ENCODE measurements around the gene RASA3.

RASA3 gene

GRCh38 chr13:113973218-113974164 is 158.9 kb downstream of the RASA3 start, which contains the start of gene C13orf46:
TSS of gene C13orf46 (minus strand) at chr13:113974076. CDS start at chr13:113973997, 79 bp downstream.
- DNase-seq (ENCODE audit: low read depth in 1 of 2, low spot score in 1 of 2) = no peak

- DNase-seq (ENCODE audit: low read depth in 1 of 2, low spot score in 1 of 2) = no peak
Measured at GRCh38 chr13:113972451-113973217, 159.8 kb downstream of the RASA3 start.

DNA sequence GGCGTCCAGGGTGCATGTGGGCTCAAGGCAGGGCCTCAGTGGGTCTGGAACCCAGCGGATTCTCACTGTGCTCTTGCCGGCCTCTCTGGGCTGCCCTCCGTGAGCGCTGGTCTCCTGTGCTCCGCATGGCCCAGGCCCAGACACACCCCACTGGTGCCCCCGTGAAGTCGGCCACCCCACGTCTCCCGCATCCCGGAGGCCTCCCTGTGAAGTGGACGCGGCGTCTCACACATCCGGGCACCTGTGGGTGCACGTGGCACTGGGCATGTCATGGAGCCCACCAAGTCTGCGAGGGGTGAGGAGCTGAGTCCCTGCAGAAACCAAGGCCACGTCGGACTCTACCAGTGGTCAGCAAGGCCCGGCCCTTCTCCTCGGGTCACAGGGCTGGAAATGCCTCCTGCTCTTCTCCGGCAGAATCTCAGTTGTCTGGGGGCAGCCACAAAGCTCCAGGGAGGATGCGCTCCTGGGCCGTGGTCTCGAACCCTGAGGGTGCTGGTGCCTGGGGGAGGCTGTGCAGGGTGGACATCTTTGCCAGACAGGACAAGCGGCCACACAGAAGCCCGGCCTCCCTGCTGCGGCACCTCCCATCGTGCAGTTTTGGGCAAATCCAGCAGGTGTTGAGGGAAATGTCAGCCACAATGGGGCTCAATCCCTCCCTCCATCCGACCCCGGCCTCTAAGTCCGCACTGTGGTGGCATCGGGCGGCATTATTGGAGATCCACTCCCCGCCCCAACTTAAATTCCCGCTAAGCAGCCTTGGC is 160.8 kb downstream of the RASA3 start:
- no peak for DNase-seq (ENCODE audit: low read depth in 1 of 2, low spot score in 1 of 2)

- no peak for DNase-seq (ENCODE audit: low read depth in 1 of 2, low spot score in 1 of 2)
Measured at GRCh38 chr13:113970810-113971470, 161.5 kb downstream of the RASA3 start.

- DNase-seq (ENCODE audit: low read depth in 1 of 2, low spot score in 1 of 2) = no peak
Measured at GRCh38 chr13:113969973-113970611, 162.3 kb downstream of the RASA3 start.

DNA sequence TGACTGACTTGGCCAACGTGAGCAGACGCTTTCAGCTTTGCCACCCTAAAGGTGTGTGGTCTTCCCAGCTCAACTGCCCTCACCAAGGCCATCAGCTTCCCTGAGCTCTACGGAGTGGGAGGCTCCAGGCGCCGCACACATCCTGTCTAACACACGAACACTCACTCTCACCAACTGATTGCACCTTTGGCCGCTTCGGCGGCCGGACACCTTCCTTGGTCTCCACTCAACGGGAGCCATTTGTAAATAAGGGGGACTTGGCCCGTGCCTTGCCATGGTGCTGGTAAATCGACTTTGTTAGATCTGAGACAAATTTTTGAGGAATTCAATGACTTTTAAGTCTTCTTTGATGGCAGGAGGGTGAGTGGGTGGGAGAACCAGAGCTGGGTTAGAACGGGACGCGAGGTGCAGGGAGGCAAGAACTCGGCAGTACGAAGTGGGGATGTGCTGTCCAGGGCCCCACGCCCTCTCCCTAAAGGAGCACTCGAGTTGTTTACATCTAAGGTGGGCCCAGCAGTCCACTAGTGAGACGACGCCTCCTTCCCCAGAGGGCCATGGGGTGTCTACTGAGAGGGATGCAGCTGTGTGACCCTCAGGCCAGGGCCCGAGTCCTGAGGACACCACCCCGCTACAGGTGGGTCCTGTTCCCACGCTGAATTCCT is 163.0 kb downstream of the RASA3 start:
- DNase-seq (ENCODE audit: low read depth in 1 of 2, low spot score in 1 of 2) = no peak

GRCh38 chr13:113968463-113969310 is 163.7 kb downstream of the RASA3 start:
- no peak for DNase-seq (ENCODE audit: low read depth in 1 of 2, low spot score in 1 of 2)

DNA sequence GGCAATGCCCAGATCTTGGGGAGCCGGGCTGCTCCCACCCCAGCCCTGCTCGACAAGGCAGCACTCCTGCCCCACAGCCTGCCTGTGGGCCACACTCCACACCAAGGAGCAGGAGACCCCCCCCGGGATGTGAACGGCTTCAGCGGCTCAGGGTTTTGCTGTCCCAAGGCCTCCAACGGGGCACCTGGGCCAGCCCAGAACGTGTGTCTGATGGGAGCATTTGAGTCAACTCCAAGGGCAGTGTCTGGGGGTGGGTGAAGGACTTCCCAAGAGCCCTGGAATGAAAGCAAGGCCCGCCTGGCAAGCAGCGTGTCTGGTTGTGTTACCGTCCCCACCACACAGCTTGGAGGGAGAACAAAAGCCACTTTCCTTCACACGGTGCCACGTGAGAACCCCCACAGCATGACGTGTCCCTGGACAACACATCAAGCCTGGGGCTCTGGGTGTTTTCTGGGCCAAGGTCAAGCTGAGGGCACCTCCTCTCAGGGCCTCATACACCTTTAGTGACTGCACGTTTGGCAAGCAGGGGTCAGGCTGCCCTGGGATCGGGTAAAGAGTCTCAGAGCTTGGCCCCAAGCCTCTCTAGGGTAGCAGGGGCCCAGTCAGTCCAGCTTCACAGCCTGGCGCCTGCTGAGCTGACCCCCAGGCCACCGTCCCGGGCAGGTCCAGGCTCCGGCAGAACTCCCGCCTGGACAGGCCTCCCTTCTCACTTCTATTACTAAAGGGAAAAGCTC is 164.5 kb downstream of the RASA3 start:
- DNase-seq (ENCODE audit: low read depth in 1 of 2, low spot score in 1 of 2) = no peak

GRCh38 chr13:113967206-113967720 is 165.2 kb downstream of the RASA3 start:
- DNase-seq (ENCODE audit: low read depth in 1 of 2, low spot score in 1 of 2) = no peak

GRCh38 chr13:113965968-113966884 is 166.2 kb downstream of the RASA3 start:
- no peak for DNase-seq (ENCODE audit: low read depth in 1 of 2, low spot score in 1 of 2)

DNA sequence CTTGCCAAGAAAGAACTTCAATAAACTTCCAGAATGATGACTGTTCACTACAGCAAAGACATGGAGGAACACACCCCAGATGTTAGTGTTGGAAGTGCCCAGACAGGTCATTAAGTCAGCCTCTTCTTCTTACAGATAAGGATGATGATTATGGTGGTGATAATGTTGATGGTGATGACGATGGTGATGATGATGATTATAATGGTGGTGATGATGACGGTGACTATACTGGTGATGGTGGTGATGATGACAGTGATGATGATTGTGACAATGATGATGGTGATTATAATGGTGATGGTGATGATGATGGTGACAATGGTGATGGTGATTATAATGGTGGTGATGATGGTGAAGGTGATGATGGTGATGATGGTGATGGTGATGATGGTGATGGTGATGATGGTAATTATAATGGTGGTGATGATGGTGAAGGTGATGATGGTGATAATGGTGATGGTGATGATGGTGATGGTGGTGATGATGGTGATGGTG is 167.0 kb downstream of the RASA3 start:
- DNase-seq (ENCODE audit: low read depth in 1 of 2, low spot score in 1 of 2) = no peak

DNA sequence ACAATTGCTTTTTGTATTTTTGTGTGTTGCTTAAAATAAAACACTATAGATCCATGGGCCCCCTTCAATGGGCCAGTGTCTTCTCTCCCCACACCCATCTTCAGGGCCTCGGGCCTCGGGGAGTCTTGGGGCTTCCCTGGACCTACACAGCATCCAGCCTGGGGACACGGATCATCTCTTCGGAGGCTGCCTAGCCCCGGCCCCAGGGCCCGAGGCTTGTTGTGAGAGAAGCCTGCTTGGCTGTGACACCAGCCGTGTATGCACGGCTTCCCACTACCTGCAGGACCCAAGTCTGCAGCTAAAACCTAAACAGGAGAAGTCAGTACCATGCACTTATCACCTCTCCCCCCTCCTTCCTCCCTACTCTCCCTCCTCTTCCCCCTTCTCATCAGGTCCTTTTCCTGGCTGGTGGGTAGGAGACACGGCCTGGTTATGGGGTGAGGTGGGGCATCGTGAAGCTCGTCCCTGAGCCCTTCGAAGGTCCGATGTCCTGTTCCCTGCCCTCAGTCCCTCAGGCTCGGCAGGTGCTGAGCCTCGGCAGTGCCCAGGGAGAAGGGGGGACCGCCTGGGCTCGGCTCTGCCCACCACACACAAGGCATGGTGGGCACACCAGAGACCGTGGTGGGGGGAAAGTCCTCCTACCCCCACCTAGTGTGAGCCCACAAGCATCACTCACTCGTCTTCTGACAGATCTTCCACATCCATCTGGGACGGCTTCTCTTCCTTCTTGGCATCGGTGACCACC is 168.0 kb downstream of the RASA3 start:
- DNase-seq (ENCODE audit: low read depth in 1 of 2, low spot score in 1 of 2) = no peak

DNA sequence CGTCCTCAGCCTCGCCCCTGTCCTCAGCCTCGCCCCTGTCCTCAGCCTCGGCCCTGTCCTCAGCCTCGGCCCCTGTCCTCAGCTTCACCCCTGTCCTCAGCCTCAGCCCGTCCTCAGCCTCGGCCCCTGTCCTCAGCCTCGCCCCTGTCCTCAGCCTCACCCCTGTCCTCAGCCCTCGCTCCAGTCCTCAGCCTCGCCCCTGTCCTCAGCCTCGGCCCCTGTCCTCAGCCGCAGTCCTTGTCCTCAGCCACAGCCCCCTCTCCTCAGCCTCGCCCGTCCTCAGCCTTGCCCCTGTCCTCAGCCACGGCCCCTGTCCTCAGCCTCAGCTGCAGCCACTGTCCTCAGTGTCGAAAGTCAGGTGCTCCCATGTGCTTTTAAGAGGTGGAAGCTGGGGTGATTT is 169.0 kb downstream of the RASA3 start:
- no peak for DNase-seq (ENCODE audit: low read depth in 1 of 2, low spot score in 1 of 2)

DNA sequence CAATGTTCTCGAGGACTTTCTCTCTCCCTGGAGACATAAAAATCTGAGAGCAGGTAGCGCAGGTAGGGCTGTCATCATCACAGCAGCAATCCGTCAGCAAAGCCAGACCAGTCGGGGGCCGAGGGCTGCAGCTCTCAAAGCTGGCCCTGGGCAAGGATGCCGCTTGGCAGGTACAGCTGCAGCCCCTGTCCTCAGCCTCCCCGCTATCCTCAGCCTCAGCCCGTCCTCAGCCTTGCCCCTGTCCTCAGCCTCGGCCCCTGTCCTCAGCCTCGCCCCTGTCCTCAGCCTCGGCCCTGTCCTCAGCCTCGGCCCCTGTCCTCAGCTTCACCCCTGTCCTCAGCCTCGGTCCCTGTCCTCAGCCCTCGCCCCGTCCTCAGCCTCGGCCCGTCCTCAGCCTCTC is 169.4 kb downstream of the RASA3 start:
- DNase-seq (ENCODE audit: low read depth in 1 of 2, low spot score in 1 of 2) = no peak

DNA sequence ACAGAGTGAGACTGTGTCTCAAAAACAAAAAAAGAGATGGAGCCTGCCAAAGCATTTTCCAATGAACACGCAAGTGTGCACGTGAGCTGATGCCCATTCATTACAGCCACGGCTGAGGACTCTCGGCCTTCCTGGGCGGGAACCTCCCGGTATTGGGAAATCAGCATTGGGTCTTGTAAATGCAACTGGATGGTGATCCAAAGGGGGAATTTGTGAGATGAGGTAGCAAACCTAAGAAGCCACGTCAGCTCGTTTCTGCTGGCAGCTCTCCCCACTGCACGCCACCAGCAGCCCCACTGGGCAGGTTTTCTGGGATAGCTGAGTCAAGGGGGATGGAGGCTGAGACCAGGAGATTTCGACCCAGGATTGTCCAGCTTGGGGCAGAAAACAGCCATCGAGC is 170.0 kb downstream of the RASA3 start:
- DNase-seq (ENCODE audit: low read depth in 1 of 2, low spot score in 1 of 2) = no peak
